Nephron (organoid): ENCODE results near the gene SLC25A34.

ENCODE experiments used
- H3K27ac Mint-ChIP-seq, 3 experiments: 2 replicates each; pipeline ENCODE4 v1.8.0; 2020; ENCODE audit warnings: mixed read lengths in 3 of 3, mild to moderate bottlenecking in 2 of 3, moderate library complexity in 1 of 3
- H3K27me3 Mint-ChIP-seq: 2 replicates; pipeline ENCODE4 v1.8.0; 2021; ENCODE audit warnings: low read depth, mild to moderate bottlenecking, moderate library complexity, mixed read lengths
- H3K36me3 Mint-ChIP-seq: 2 replicates; pipeline ENCODE4 v1.8.0; 2020; ENCODE audit warnings: low read depth, mixed read lengths
- H3K4me1 Mint-ChIP-seq: 2 replicates; pipeline ENCODE4 v1.8.0; 2020; ENCODE audit warnings: mixed read lengths
- H3K4me3 Mint-ChIP-seq, 3 experiments: 2 replicates each; pipeline ENCODE4 v1.8.0; 2020; ENCODE audit warnings: mild to moderate bottlenecking in 3 of 3, mixed read lengths in 3 of 3, moderate library complexity in 2 of 3
- H3K9me3 Mint-ChIP-seq: 2 replicates; pipeline ENCODE4 v1.8.0; 2020; ENCODE audit warnings: mixed read lengths
- TF ChIP-seq, protein P1 (sequence below), 3 experiments: fragments of 200-600 bp; sonication (generic); IDR thresholded peaks; one replicate each; pipeline ENCODE4 v1.5.0; 2021; ENCODE audit warnings: antibody characterized with exemption in 3 of 3; ENCODE audit not compliant: unreplicated experiment in 3 of 3

SLC25A34 gene

GRCh38 chr1:15757016-15757543 is 21.0 kb downstream of the SLC25A34 start:
- H3K27ac Mint-ChIP-seq: peak overlapping the region; percentile 66 to 87 (median 79)
- TF ChIP-seq, protein P1, sequence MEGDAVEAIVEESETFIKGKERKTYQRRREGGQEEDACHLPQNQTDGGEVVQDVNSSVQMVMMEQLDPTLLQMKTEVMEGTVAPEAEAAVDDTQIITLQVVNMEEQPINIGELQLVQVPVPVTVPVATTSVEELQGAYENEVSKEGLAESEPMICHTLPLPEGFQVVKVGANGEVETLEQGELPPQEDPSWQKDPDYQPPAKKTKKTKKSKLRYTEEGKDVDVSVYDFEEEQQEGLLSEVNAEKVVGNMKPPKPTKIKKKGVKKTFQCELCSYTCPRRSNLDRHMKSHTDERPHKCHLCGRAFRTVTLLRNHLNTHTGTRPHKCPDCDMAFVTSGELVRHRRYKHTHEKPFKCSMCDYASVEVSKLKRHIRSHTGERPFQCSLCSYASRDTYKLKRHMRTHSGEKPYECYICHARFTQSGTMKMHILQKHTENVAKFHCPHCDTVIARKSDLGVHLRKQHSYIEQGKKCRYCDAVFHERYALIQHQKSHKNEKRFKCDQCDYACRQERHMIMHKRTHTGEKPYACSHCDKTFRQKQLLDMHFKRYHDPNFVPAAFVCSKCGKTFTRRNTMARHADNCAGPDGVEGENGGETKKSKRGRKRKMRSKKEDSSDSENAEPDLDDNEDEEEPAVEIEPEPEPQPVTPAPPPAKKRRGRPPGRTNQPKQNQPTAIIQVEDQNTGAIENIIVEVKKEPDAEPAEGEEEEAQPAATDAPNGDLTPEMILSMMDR (IDR thresholded peaks at IDR 0.05; ENCODE audit: unreplicated experiment in 3 of 3): no peak

DNA sequence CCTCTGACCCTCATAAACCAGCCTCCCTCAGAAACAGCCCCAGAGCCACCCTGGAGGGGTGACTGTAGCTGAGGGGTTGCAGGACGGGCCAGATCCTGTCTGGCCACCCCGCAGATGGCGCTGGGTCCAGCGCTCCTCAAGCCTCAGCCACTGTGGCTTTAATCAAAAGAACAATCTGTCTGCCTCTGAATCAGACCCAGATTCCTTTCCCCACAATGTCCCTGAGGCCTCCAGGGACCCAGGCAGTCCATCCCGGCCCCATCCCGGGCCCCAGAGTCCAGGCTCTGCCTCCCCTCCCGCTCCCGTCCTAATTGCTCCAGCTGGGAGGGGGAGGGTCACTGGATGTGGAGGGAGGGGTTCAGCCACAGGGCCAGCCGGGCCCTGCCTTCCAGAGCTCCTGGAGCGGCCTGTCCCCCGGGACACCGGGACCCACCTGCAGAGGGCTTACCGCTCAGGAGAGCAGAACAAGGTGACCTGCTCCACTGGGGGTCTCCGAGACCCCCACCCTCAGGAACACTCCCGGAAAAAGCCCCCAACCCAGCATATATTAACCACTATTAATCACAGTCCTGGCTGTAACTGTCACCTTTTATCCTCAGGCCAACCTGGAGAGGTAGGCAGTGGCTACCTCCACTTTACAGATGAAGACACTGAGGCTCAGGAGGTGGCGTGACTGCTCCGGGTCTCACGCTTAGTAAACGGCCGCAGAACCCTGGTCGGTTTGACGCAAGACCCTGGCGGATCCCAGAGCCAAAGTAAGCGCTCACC is 21.7 kb downstream of the SLC25A34 start:
- peaks cover 3% of the 10 kb centered on the region for H3K27me3 Mint-ChIP-seq
- H3K27ac Mint-ChIP-seq: peak overlapping the region; percentile 66 to 87 (median 79)
- TF ChIP-seq, protein P1 (IDR thresholded peaks at IDR 0.05; ENCODE audit: unreplicated experiment in 3 of 3): no peak
- peak overlapping the region; percentile 85 to 91 (median 89) for H3K4me3 Mint-ChIP-seq
- peaks cover 7% of the 10 kb centered on the region for H3K36me3 Mint-ChIP-seq
- H3K4me1 Mint-ChIP-seq: peaks cover 30% of the 10 kb centered on the region
- no peaks in the 10 kb centered on the region for H3K9me3 Mint-ChIP-seq

More at GRCh38 chr1:15757016-15757543, 21.0 kb downstream of the SLC25A34 start:
- H3K4me3 Mint-ChIP-seq: peak overlapping the region; percentile 85 to 91 (median 89)
- H3K9me3 Mint-ChIP-seq: no peaks in the 10 kb centered on the region
- peaks cover 3% of the 10 kb centered on the region for H3K27me3 Mint-ChIP-seq
- peaks cover 26% of the 10 kb centered on the region for H3K4me1 Mint-ChIP-seq
- H3K36me3 Mint-ChIP-seq: peaks cover 4% of the 10 kb centered on the region

GRCh38 chr1:15758343-15758931 is 22.4 kb downstream of the SLC25A34 start, which contains the start of gene FBLIM1:
FBLIM1 (plus strand) TSS chr1:15758795; CDS start chr1:15764984, 6,189 bp downstream.
- Mint-ChIP-seq H3K27me3 (peaks cover 2% of the 10 kb centered on the region), H3K4me1 (peaks cover 31% of the 10 kb centered on the region), H3K36me3 (peaks cover 9% of the 10 kb centered on the region), H3K4me3 (peak within 1 kb of the TSS; percentile 90 to 95 (median 95)), H3K27ac (peak within 1 kb of the TSS; percentile 78 to 97 (median 94)), H3K9me3 (no peaks in the 10 kb centered on the region)
- TF ChIP-seq, protein P1 (IDR thresholded peaks at IDR 0.05; ENCODE audit: unreplicated experiment in 3 of 3): no peak

DNA sequence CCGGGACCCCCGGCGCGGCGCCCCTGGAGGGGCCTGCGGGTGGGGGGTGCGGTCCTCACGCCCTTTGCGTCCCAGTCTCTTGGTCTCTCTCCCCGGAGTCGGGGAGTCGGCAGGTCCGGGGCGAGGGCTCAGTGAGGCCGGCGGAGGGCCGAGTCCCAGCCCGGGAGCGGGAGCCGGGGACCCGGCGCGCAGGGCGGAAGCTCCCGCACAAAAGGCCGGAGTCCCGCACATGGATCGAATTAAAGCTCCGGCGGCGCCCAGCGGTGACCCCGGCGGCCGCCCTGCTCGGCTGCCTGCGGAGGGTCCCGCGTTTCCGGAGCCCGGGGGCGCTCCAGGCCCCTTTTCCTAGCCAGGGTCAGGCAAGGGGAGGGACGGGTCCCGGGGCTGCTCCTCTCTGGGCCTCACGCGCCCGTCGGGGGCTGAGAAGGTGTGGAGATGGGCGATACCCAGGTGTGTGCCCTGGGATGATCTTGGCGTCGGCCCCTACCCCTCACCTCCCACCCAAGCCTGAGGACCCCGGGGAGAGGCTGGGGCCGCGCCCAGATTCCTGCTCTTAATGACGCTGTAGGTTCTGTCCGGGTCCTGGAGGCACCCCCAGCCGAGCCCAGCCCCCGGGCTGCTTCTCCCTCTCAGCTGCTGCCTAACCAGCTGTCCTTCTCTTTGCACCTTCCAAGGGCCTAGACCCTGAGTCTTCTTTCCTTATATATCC is 23.0 kb downstream of the SLC25A34 start:
- Mint-ChIP-seq H3K9me3 (no peaks in the 10 kb centered on the region), H3K27ac (peak overlapping the region; percentile 78 to 97 (median 94)), H3K4me3 (peak overlapping the region; percentile 90 to 95 (median 95)), H3K4me1 (peaks cover 34% of the 10 kb centered on the region), H3K36me3 (peaks cover 13% of the 10 kb centered on the region), H3K27me3 (no peaks in the 10 kb centered on the region)
- TF ChIP-seq, protein P1 (IDR thresholded peaks at IDR 0.05; ENCODE audit: unreplicated experiment in 3 of 3): no peak

- peak overlapping the region; percentile 90 to 95 (median 95) for H3K4me3 Mint-ChIP-seq
- H3K27me3 Mint-ChIP-seq: no peaks in the 10 kb centered on the region
- H3K27ac Mint-ChIP-seq: peak overlapping the region; percentile 93 to 97 (median 96)
- H3K36me3 Mint-ChIP-seq: peaks cover 26% of the 10 kb centered on the region
- TF ChIP-seq, protein P1 (IDR thresholded peaks at IDR 0.05; ENCODE audit: unreplicated experiment in 3 of 3): no peak
- H3K4me1 Mint-ChIP-seq: peaks cover 43% of the 10 kb centered on the region
- no peaks in the 10 kb centered on the region for H3K9me3 Mint-ChIP-seq
These were observed 24.6 kb downstream of the SLC25A34 start for GRCh38 chr1:15760520-15761211.
